ENCODE measurements around the gene DPH5. TPM values are rescaled to one million over a fixed set of nuclear protein-coding genes. Genes with fewer than 3 reads are reported as not detected.

DPH5 gene
- total and polyA plus RNA-seq, 10 of the 15 experiments (the other 5 are each of a cell fraction or from before 2014, with no cell fraction given): 44.1 to 95.7 (median 66.4) TPM

DNA sequence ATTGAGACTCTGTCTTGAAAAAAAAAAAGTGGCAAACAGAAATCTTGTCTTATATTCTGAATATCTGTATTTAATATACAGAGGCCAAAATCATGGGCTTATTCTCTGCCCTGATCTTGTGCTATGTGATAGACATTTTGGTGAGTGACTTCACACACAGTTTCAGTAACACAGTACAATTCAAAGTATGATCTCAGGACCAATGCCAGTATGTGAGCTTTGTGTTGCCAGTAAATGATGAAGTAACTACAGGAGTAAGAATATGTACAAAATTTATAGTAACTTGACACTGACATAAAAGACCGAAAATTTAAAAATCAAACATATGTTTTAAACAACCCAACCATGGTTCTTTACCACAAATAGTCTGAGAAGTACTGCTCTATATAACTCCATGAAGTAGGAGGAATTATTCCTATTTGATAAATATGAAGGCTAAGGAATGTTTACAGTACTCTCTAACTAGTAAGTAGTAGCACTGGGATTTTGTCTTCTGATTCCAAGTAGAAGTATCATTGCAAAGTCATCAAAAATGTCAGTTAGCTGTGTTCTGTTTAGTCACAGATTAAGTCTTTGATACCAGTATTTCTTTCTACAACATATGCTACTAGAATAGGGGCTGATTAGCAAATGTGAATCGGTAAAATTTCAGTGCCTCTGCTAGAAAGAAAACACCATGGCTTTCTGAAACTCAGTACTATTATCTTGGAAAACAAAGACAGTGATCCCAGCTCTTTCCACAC lies 25.3 kb downstream of the DPH5 start:
- Histone ChIP-seq H3K4me2 (ENCODE audit: control insufficient read depth, insufficient read depth) (no peak overlapping the region), H3K9me3 (replicated peaks; ENCODE audit: control insufficient read depth, insufficient read depth, low read length) (no peaks in the 10 kb centered on the region), H4K20me1 (ENCODE audit: control insufficient read depth, insufficient read depth) (no peaks in the 10 kb centered on the region), H2AFZ (ENCODE audit: control insufficient read depth, low read depth, low read length) (no peak overlapping the region), H3K36me3 (ENCODE audit: control insufficient read depth in 2 of 2, insufficient read depth in 2 of 2, low read length in 1 of 2) (peaks cover 0 to 6% of the 10 kb centered on the region in 2 experiments; a peak in 1 of 4 replicates), H3K4me1 (ENCODE audit: control insufficient read depth, insufficient read depth, low read length) (peaks cover 11% of the 10 kb centered on the region; the same call in 1 of the 2 replicates), H3K9ac (ENCODE audit: control insufficient read depth, insufficient read depth, low read length) (no peak overlapping the region), H3K4me3 (no peak overlapping the region), H3K79me2 (ENCODE audit: control insufficient read depth, insufficient read depth, low read length) (no peaks in the 10 kb centered on the region), H3K27ac (ENCODE audit: control insufficient read depth, insufficient read depth) (no peak overlapping the region), H3K27me3 (replicated peaks in 1 of 2; ENCODE audit: control insufficient read depth in 2 of 2, insufficient read depth in 2 of 2, low read length in 1 of 2) (no peaks in the 10 kb centered on the region)
- in situ Hi-C loops (cut with MboI): no loop called here
- WGBS (ENCODE audit: insufficient coverage, insufficient replicate concordance, low lambda C conversion rate, missing lambda C conversion rate): 100% methylated on average over 2 of the region's 2 CpGs
- peak; percentile 35 for FAIRE-seq
- ChIA-PET SMC1A (ENCODE audit: uncharacterized antibody, unreplicated experiment) (interaction anchor here (2.2 kb wide), 1 partner anchor 9 kb away, joined by 6 read pairs; no protein-coding TSS in a partner anchor), RAD21 (ENCODE audit: unreplicated experiment) (no interaction called here), POLR2A (no interaction called here), CTCF (no interaction called here)
- DNase-seq (ENCODE audit: low read depth, low spot score): no peak
- no peak for ATAC-seq
- BruUV-seq (replicated peaks): no TSS peak
- intact Hi-C loops (cut with micrococcal nuclease; ENCODE audit: unreplicated experiment): no loop called here
- TF ChIP-seq GABPA (IDR thresholded peaks at IDR 0.05; ENCODE audit: low read depth) (no peak), NR2F1 (conservative IDR thresholded peaks at IDR 0.05) (no peak), NR2C2 (IDR thresholded peaks at IDR 0.05; ENCODE audit: borderline replicate concordance, control insufficient read depth, insufficient read length, low read depth) (no peak), EGR1 (IDR thresholded peaks at IDR 0.05; ENCODE audit: borderline replicate concordance in 1 of 2, low read depth in 2 of 2, low read length in 2 of 2) (no peak), JUNB (IDR thresholded peaks at IDR 0.05) (no peak), IRF4 (IDR thresholded peaks at IDR 0.05; ENCODE audit: low read depth, low read length) (no peak), SPI1 (IDR thresholded peaks at IDR 0.05; ENCODE audit: borderline replicate concordance, insufficient read depth, low read depth, low read length) (no peak), HSF1 (IDR thresholded peaks at IDR 0.05; ENCODE audit: low read depth, low read length) (no peak), SMAD5 (IDR thresholded peaks at IDR 0.05; ENCODE audit: low read depth) (no peak), ZNF217 (IDR thresholded peaks at IDR 0.05) (no peak), PKNOX1 (IDR thresholded peaks at IDR 0.05) (no peak), ASH2L (IDR thresholded peaks at IDR 0.05; ENCODE audit: borderline replicate concordance, low read depth) (no peak)
- TF ChIP-seq, protein P1, sequence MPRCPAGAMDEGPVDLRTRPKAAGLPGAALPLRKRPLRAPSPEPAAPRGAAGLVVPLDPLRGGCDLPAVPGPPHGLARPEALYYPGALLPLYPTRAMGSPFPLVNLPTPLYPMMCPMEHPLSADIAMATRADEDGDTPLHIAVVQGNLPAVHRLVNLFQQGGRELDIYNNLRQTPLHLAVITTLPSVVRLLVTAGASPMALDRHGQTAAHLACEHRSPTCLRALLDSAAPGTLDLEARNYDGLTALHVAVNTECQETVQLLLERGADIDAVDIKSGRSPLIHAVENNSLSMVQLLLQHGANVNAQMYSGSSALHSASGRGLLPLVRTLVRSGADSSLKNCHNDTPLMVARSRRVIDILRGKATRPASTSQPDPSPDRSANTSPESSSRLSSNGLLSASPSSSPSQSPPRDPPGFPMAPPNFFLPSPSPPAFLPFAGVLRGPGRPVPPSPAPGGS (IDR thresholded peaks at IDR 0.05; ENCODE audit: borderline replicate concordance, insufficient read depth, low read depth, low read length, poor library complexity, severe bottlenecking): no peak
- TF ChIP-seq, protein P2, sequence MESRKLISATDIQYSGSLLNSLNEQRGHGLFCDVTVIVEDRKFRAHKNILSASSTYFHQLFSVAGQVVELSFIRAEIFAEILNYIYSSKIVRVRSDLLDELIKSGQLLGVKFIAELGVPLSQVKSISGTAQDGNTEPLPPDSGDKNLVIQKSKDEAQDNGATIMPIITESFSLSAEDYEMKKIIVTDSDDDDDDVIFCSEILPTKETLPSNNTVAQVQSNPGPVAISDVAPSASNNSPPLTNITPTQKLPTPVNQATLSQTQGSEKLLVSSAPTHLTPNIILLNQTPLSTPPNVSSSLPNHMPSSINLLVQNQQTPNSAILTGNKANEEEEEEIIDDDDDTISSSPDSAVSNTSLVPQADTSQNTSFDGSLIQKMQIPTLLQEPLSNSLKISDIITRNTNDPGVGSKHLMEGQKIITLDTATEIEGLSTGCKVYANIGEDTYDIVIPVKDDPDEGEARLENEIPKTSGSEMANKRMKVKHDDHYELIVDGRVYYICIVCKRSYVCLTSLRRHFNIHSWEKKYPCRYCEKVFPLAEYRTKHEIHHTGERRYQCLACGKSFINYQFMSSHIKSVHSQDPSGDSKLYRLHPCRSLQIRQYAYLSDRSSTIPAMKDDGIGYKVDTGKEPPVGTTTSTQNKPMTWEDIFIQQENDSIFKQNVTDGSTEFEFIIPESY (IDR thresholded peaks at IDR 0.05): no peak
- TF ChIP-seq, protein P3, sequence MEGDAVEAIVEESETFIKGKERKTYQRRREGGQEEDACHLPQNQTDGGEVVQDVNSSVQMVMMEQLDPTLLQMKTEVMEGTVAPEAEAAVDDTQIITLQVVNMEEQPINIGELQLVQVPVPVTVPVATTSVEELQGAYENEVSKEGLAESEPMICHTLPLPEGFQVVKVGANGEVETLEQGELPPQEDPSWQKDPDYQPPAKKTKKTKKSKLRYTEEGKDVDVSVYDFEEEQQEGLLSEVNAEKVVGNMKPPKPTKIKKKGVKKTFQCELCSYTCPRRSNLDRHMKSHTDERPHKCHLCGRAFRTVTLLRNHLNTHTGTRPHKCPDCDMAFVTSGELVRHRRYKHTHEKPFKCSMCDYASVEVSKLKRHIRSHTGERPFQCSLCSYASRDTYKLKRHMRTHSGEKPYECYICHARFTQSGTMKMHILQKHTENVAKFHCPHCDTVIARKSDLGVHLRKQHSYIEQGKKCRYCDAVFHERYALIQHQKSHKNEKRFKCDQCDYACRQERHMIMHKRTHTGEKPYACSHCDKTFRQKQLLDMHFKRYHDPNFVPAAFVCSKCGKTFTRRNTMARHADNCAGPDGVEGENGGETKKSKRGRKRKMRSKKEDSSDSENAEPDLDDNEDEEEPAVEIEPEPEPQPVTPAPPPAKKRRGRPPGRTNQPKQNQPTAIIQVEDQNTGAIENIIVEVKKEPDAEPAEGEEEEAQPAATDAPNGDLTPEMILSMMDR (IDR thresholded peaks at IDR 0.05 in 2 of 3, conservative IDR thresholded peaks at IDR 0.05 in 1 of 3; ENCODE audit: control insufficient read depth in 2 of 3, extremely low read depth in 1 of 3, insufficient read depth in 1 of 3, low read depth in 3 of 3, low read length in 3 of 3): no peak

Data from GM12878 (cell line).